Fibroblast of skin of right quadriceps (primary cell): ENCODE results near the gene FXYD1.

Experiments used
- DNase-seq: peaks from one replicate; pipeline ENCODE4 v3.0.0-alpha.2; 2013

The FXYD1 gene

GRCh38 chr19:35165200-35166058 lies 26.8 kb downstream of the FXYD1 start:
- DNase-seq, result no peak

GRCh38 chr19:35166100-35167063 lies 27.8 kb downstream of the FXYD1 start:
- no peak for DNase-seq

- DNase-seq, result no peak
These were observed 28.9 kb downstream of the FXYD1 start for GRCh38 chr19:35167251-35168119.

- no peak for DNase-seq
These were observed 29.6 kb downstream of the FXYD1 start for GRCh38 chr19:35168196-35168595.

- no peak for DNase-seq
These were observed 30.8 kb downstream of the FXYD1 start for GRCh38 chr19:35169221-35169995.

GRCh38 chr19:35170359-35171061 lies 31.9 kb downstream of the FXYD1 start:
- no peak for DNase-seq

- no peak for DNase-seq
These were observed 33.1 kb downstream of the FXYD1 start for GRCh38 chr19:35171730-35172129.

- no peak for DNase-seq
These were observed 35.6 kb downstream of the FXYD1 start for GRCh38 chr19:35174226-35174625.

- no peak for DNase-seq
These were observed 37.6 kb downstream of the FXYD1 start for GRCh38 chr19:35176181-35176570.

GRCh38 chr19:35177377-35178274 lies 39.0 kb downstream of the FXYD1 start:
- no peak for DNase-seq

GRCh38 chr19:35178701-35179100 lies 40.1 kb downstream of the FXYD1 start:
- DNase-seq, result no peak

GRCh38 chr19:35179830-35180229 lies 41.2 kb downstream of the FXYD1 start:
- DNase-seq, result no peak

- no peak for DNase-seq
These were observed 42.8 kb downstream of the FXYD1 start for GRCh38 chr19:35181387-35181786.

- DNase-seq, result no peak
These were observed 45.6 kb downstream of the FXYD1 start for GRCh38 chr19:35184267-35184666.

GRCh38 chr19:35184884-35185283 lies 46.3 kb downstream of the FXYD1 start:
- DNase-seq, result no peak
